DMS114 treated with DMSO at 0.1 percent for 48 hours (cell line): ENCODE data around the gene TMPRSS6.

ENCODE experiments used
- DNase-seq: peaks from one replicate; lab custom pipeline; 2025; ENCODE audit not compliant: unreplicated experiment; lab: John Stamatoyannopoulos, UW

Gene TMPRSS6

GRCh38 chr22:37017356-37017755 lies 92.2 kb downstream of the TMPRSS6 start:
- no peak for DNase-seq

GRCh38 chr22:37016134-37016910 lies 93.2 kb downstream of the TMPRSS6 start:
- DNase-seq = no peak

- no peak for DNase-seq
These were observed 94.0 kb downstream of the TMPRSS6 start for GRCh38 chr22:37015587-37015878.
